BJ (cell line): ENCODE measurements around the gene CDR2. TPM values are rescaled to one million over a fixed set of nuclear protein-coding genes. Genes with fewer than 3 reads are reported as not detected.

Experiments used
- CTCF ChIA-PET: fragments of 350-600 bp; formaldehyde crosslinking; extraction: SDS; loops from one replicate; lab custom pipeline; 2021; ENCODE audit warnings: antibody characterized with exemption, inconsistent platforms; lab: Yijun Ruan, JAX
- POLR2A ChIA-PET: fragments of 300-600 bp; sonication (Branson Sonifier 250); formaldehyde crosslinking; extraction: SDS; loops from one replicate; lab custom pipeline; 2021; ENCODE audit warnings: antibody characterized with exemption; lab: Charles Lee
- DNase-seq: peaks from one replicate; pipeline ENCODE4 v3.0.0-alpha.2; 2011; ENCODE audit warnings: low read depth
- H3K27me3 ChIP-seq: 2 replicates; pipeline ENCODE4 v1.6.0; 2011; ENCODE audit warnings: low read length; ENCODE audit not compliant: control insufficient read depth, insufficient read depth
- H3K36me3 ChIP-seq: 2 replicates; pipeline ENCODE4 v1.5.1; 2011; ENCODE audit warnings: low read length; ENCODE audit not compliant: control insufficient read depth, insufficient read depth
- H3K4me3 ChIP-seq: 2 replicates; pipeline ENCODE4 v1.5.1; 2011; ENCODE audit warnings: low read depth, mild to moderate bottlenecking, control low read depth, low read length
- CTCF ChIP-seq: IDR thresholded peaks from 2 replicates; pipeline ENCODE4 v1.5.1; 2011; ENCODE audit warnings: low read depth, mild to moderate bottlenecking, control low read depth, inconsistent platforms, low read length, moderate library complexity; ENCODE audit not compliant: insufficient read depth
- polyA plus RNA-seq: library from polyadenylated mRNA; depleted of rRNA; stranded (reverse); fragments of >200 nt; gene quantifications from 2 replicates; pipeline ENCODE4 v1.2.3, GENCODE V29; 2011

Gene CDR2
- polyA plus RNA-seq, 1 experiment: 41.5 TPM

- ChIA-PET CTCF (no interaction called here), POLR2A (no interaction called here)
- no peaks in the 10 kb centered on the region for H3K27me3 ChIP-seq
- no peak for TF ChIP-seq CTCF
- no peak for DNase-seq
- no peaks in the 10 kb centered on the region for H3K36me3 ChIP-seq
- no peak overlapping the region for H3K4me3 ChIP-seq
These were observed 26.5 kb upstream of the CDR2 start for GRCh38 chr16:22400900-22401299.

- H3K27me3 ChIP-seq: no peaks in the 10 kb centered on the region
- H3K36me3 ChIP-seq: no peaks in the 10 kb centered on the region
- POLR2A ChIA-PET: interaction anchor here (1.0 kb wide), 1 partner anchor 25 kb away, joined by 3 read pairs; no protein-coding TSS in a partner anchor
- no peak overlapping the region for H3K4me3 ChIP-seq
- CTCF ChIA-PET: interaction anchor here (0.6 to 1.9 kb wide), 2 partner anchors 25 to 44 kb away, joined by 3 to 5 read pairs; no protein-coding TSS in a partner anchor
- no peak for TF ChIP-seq CTCF
- no peak for DNase-seq
These were observed 23.5 kb upstream of the CDR2 start for GRCh38 chr16:22397931-22398330.

GRCh38 chr16:22397464-22397863 lies 23.0 kb upstream of the CDR2 start:
- H3K4me3 ChIP-seq: no peak overlapping the region
- CTCF ChIA-PET: interaction anchor here (0.6 to 1.9 kb wide), 2 partner anchors 25 to 44 kb away, joined by 3 to 5 read pairs; no protein-coding TSS in a partner anchor
- no peak for TF ChIP-seq CTCF
- H3K27me3 ChIP-seq: no peaks in the 10 kb centered on the region
- POLR2A ChIA-PET: interaction anchor here (1.0 kb wide), 1 partner anchor 24 kb away, joined by 3 read pairs; no protein-coding TSS in a partner anchor
- peak; percentile 93 for DNase-seq
- H3K36me3 ChIP-seq: no peaks in the 10 kb centered on the region

- DNase-seq: no peak
- POLR2A ChIA-PET: no interaction called here
- Histone ChIP-seq H3K27me3 (no peaks in the 10 kb centered on the region), H3K4me3 (no peak overlapping the region), H3K36me3 (no peaks in the 10 kb centered on the region)
- no peak for TF ChIP-seq CTCF
- CTCF ChIA-PET: interaction anchor here (1.9 kb wide), 1 partner anchor 23 kb away, joined by 5 read pairs; no protein-coding TSS in a partner anchor
These were observed 21.5 kb upstream of the CDR2 start for GRCh38 chr16:22395960-22396359.

GRCh38 chr16:22394121-22394520 lies 19.7 kb upstream of the CDR2 start:
- no peak for TF ChIP-seq CTCF

More at GRCh38 chr16:22394121-22394520, 19.7 kb upstream of the CDR2 start:
- ChIA-PET POLR2A (no interaction called here), CTCF (no interaction called here)
- no peaks in the 10 kb centered on the region for H3K36me3 ChIP-seq
- DNase-seq: no peak
- H3K27me3 ChIP-seq: no peaks in the 10 kb centered on the region
- no peak overlapping the region for H3K4me3 ChIP-seq
